Measurements from ENCODE around the gene ACAD11. TPM values are rescaled to one million over a fixed set of nuclear protein-coding genes. Genes with fewer than 3 reads are reported as not detected.
A peak's percentile ranks its signal among the peaks of the same experiment; 100 is the strongest.

The ACAD11 gene
- total RNA-seq, 1 donor from 2014 or later = 10.7 TPM

GRCh38 chr3:132522353-132522752, 137.3 kb downstream of the ACAD11 start:
- no peak for DNase-seq (ENCODE audit: low spot score in 2 of 2)
- no peaks in the 10 kb centered on the region for H3K27me3 ChIP-seq
- intact Hi-C loops (cut with DNase I) = no loop called here
- no peaks in the 10 kb centered on the region for H3K4me1 ChIP-seq
- peak overlapping the region in 1 of 2 donors; percentile 6 for H3K4me3 ChIP-seq
- TF ChIP-seq CTCF (IDR thresholded peaks at IDR 0.05) = no peak
- H3K9me3 ChIP-seq = no peaks in the 10 kb centered on the region
- peaks cover 58 to 59% of the 10 kb centered on the region in 2 donors for H3K36me3 ChIP-seq
- H3K27ac ChIP-seq = peak overlapping the region in 1 of 2 donors; percentile 2

- intact Hi-C loops (cut with DNase I) = no loop called here
- H3K4me1 ChIP-seq = no peaks in the 10 kb centered on the region
- TF ChIP-seq CTCF (IDR thresholded peaks at IDR 0.05) = no peak
- no peaks in the 10 kb centered on the region for H3K27me3 ChIP-seq
- H3K36me3 ChIP-seq = peaks cover 59 to 63% of the 10 kb centered on the region in 2 donors
- H3K4me3 ChIP-seq = peak overlapping the region in 1 of 2 donors; percentile 6
- H3K27ac ChIP-seq = peak overlapping the region in 1 of 2 donors; percentile 2
- no peaks in the 10 kb centered on the region for H3K9me3 ChIP-seq
- no peak for DNase-seq (ENCODE audit: low spot score in 2 of 2)
Observed at GRCh38 chr3:132521901-132522300, 137.7 kb downstream of the ACAD11 start.

GRCh38 chr3:132519914-132520313, 139.7 kb downstream of the ACAD11 start:
- Histone ChIP-seq H3K4me1 (no peaks in the 10 kb centered on the region), H3K36me3 (peaks cover 53 to 56% of the 10 kb centered on the region in 2 donors), H3K9me3 (no peaks in the 10 kb centered on the region), H3K27ac (no peak overlapping the region), H3K27me3 (no peaks in the 10 kb centered on the region), H3K4me3 (no peak overlapping the region)
- no peak for TF ChIP-seq CTCF (IDR thresholded peaks at IDR 0.05)
- intact Hi-C loops (cut with DNase I) = no loop called here
- DNase-seq (ENCODE audit: low spot score in 2 of 2) = no peak

GRCh38 chr3:132517311-132517710, 142.3 kb downstream of the ACAD11 start:
- H3K9me3 ChIP-seq = no peaks in the 10 kb centered on the region
- peaks cover 51 to 55% of the 10 kb centered on the region in 2 donors for H3K36me3 ChIP-seq
- H3K4me1 ChIP-seq = no peaks in the 10 kb centered on the region
- no peak for DNase-seq (ENCODE audit: low spot score in 2 of 2)
- no peak overlapping the region for H3K4me3 ChIP-seq
- no peaks in the 10 kb centered on the region for H3K27me3 ChIP-seq
- intact Hi-C loops (cut with DNase I) = no loop called here
- TF ChIP-seq CTCF (IDR thresholded peaks at IDR 0.05) = no peak
- H3K27ac ChIP-seq = no peak overlapping the region

GRCh38 chr3:132513057-132513456, 146.6 kb downstream of the ACAD11 start:
- Histone ChIP-seq H3K27ac (no peak overlapping the region), H3K4me3 (no peak overlapping the region), H3K27me3 (no peaks in the 10 kb centered on the region), H3K4me1 (no peaks in the 10 kb centered on the region), H3K9me3 (no peaks in the 10 kb centered on the region), H3K36me3 (peaks cover 43 to 75% of the 10 kb centered on the region in 2 donors)
- no peak for DNase-seq (ENCODE audit: low spot score in 2 of 2)
- intact Hi-C loops (cut with DNase I) = no loop called here
- no peak for TF ChIP-seq CTCF (IDR thresholded peaks at IDR 0.05)

GRCh38 chr3:132509506-132509905, 150.1 kb downstream of the ACAD11 start:
- no peak for TF ChIP-seq CTCF (IDR thresholded peaks at IDR 0.05)
- intact Hi-C loops (cut with DNase I) = no loop called here
- H3K27me3 ChIP-seq = no peaks in the 10 kb centered on the region
- H3K4me1 ChIP-seq = no peaks in the 10 kb centered on the region
- no peak overlapping the region for H3K27ac ChIP-seq
- H3K36me3 ChIP-seq = peaks cover 44 to 65% of the 10 kb centered on the region in 2 donors
- no peak for DNase-seq (ENCODE audit: low spot score in 2 of 2)
- no peaks in the 10 kb centered on the region for H3K9me3 ChIP-seq
- no peak overlapping the region for H3K4me3 ChIP-seq

All from ascending aorta (tissue), 2 donors.